D721Med (cell line): ENCODE data around the gene DGKG.

Source experiments
- DNase-seq: peaks from one replicate; pipeline ENCODE4 v3.0.0; 2011; ENCODE audit warnings: low spot score; ENCODE audit not compliant: insufficient read length
- FAIRE-seq: peaks from 2 replicates; lab custom pipeline; 2011; peaks lifted over from hg19 to GRCh38; lab: Jason Lieb, UNC
- CTCF ChIP-seq: IDR thresholded peaks from 2 replicates; pipeline ENCODE4 v1.5.1; 2012; ENCODE audit warnings: mild to moderate bottlenecking, control low read depth; ENCODE audit not compliant: insufficient read depth; ENCODE audit errors: missing control alignments

DGKG gene

DNA sequence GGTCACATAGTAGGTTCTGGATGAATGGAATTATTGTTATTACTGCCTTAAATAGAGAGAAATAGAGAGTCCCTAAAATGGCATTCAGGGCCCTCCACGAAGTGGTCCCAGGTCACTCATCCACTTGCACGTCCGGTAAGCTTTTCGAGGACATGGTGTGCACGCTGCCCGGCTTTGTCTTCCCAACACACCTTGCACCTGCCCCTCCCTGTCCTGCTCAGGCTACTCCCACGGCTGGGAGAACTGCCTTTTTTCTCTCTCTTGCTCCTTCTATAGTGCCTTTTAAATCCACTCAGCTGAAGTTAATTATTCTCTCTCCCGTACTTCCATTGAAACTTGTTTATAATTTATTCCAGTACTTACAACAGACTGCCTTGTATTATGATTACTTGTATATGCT lies 5.6 kb upstream of the DGKG start:
- FAIRE-seq = no peak
- no peak for TF ChIP-seq CTCF
- DNase-seq = no peak

DNA sequence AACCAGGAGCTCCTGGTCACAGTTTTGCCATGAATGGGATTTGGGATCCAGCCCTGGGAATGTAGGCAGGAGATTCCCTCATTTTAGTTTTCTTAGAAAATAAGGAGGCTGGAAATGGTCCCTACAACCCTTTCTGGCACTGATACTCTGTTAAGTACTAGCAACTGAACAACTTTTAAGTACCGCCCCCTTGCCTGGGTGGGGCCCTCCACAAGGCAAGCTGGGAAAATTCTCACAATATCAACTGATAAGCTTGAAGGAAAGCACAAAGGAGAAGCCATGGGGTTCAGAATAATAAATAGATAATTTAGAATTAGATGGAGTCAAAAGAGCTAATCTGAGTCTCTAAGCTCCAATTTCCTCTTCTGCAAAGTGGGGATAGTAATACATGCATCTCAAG lies 4.2 kb upstream of the DGKG start:
- no peak for TF ChIP-seq CTCF
- no peak for DNase-seq
- FAIRE-seq = no peak

DNA sequence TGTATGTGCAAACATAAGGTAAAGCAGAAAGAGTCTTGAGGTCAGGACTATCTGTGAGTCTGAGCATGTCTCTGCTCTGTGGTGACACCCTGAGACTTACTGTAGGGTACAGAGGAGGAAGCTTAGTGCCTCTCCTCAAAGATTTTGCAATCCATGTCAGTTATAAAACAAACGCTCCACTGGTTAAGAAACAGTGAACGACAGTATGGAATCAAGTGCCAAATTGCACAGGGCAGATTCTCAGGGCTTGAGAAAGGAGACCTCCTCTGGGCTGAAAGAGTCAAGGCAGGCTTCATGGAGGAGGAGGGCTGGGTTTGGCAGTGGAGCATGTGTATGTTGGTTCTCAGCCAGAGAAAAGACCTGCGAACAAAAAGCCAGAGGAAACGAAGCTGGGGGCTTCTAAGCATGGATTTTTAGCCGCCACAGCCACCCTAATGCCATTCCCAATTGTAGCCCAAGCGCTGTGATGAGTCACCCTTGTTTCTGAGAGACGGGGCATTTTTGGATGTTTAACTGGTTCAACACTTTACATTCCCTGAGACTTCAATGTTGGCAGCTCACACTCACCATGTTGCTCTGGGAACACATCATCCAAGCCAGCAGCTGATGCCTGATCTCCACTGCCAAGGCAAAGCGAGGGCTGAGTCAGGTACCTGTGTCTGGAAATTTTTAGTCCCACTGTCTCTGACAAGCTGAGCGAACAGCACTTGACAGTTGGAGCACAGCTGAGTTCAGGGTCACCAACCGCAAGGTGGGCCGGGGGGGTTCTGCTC lies 3.4 kb upstream of the DGKG start:
- TF ChIP-seq CTCF = no peak

GRCh38 chr3:186362988-186363387 lies 954 bp upstream of the DGKG start:
- FAIRE-seq (no peak), DNase-seq (no peak)
- no peak for TF ChIP-seq CTCF

More for the DNA sequence above, 3.4 kb upstream of the DGKG start:
- FAIRE-seq = no peak
- no peak for DNase-seq

- DNase-seq (no peak), FAIRE-seq (no peak)
Measured at GRCh38 chr3:186362537-186362842, 456 bp upstream of the DGKG start.

DNA sequence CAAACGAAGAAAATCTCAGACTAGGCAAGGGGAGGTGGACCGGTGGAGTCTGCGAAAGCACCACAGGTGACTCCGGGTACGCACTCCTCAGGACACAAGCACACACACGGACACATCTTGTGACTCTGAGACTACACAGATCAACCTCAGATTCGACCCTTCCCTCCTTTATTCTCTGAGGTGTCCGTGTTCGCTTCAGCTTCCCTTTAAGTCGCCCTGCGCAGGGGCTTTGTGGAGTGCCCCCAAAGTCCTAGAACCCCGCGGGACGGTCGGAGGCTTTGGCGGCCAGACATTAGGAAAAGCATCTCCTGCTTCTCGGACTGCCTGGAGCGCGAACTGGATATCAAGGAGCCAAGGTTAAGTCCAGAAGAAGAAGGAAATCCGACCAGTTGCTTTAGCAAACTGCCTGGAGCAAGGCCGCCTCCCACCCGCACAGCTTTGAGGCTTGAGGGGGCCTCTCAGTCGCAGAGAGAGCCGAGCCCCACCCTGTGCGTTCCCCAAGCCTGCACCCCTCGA lies 730 bp downstream of the DGKG start:
- DNase-seq (no peak), FAIRE-seq (no peak)
- TF ChIP-seq CTCF = no peak

More at GRCh38 chr3:186362537-186362842, 456 bp upstream of the DGKG start:
- no peak for TF ChIP-seq CTCF

- TF ChIP-seq CTCF = no peak
- FAIRE-seq = no peak
- no peak for DNase-seq
Measured at GRCh38 chr3:186360779-186361178, 1.3 kb downstream of the DGKG start.
